Kidney tubule cell (primary cell): Measurements from ENCODE around the gene ABCC5.
"Not testable (repeated sequence)": the region's sequence is repeated elsewhere in the genome, so short reads cannot be mapped to it uniquely, and the experiment has no call there.

Source experiments
- DNase-seq: peaks from one replicate; pipeline ENCODE4 v3.0.0-alpha.2; 2018; ENCODE audit warnings: low spot score

Gene ABCC5

GRCh38 chr3:184016169-184016570 is 1.5 kb downstream of the ABCC5 start:
- no peak for DNase-seq

DNA sequence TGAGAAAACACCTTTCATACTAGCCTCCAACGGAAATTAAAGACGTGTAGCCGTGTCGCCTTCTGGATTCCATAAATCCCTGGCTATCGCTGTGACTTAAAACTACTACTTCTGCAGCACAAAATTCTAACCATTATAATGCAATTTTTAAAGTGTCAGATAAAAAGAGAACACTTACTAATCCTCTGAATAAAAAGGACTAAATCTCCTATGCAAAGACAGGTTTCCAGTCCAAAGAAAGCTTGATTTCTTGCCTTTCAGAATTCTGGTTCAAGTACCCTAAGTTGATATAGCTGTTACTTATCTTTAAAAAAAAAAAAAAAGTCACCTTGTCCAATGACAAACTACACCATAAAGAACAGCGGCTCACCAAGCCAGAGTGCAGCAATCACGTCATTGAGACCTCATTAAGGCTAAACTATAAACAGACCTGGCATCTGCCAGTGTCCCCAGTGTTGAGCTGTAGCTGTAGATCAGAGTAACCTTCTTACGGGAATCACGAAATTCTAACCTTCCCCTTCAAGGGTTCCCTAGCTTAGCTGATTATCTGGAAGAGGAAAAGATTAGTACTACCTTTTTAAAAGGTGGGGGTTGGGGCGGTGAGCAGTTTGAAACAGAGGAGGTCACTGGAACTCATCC is 2.2 kb downstream of the ABCC5 start:
- no peak for DNase-seq

- no peak for DNase-seq
These were observed 5.5 kb downstream of the ABCC5 start for GRCh38 chr3:184011937-184012889.

GRCh38 chr3:184011230-184011876 is 6.3 kb downstream of the ABCC5 start:
- no peak for DNase-seq

DNA sequence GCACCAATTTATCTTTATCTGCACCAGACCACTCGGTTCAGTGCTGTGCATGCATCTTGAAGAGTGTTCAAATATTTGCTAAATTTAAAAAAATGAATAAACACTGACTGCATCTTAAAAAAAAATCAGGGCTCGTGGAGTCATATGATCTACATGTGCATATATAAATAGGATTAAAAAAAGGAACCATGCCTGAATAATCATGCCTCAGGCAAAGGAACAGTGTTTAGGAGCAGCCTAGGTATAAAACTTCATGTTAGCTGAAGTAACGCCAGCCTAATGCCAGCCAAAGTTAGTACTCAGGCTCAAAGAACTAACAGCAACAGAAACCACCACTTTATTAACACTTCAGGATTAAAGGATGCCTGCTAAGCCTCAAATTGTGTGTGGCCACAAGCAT is 9.5 kb downstream of the ABCC5 start:
- DNase-seq, result no peak

DNA sequence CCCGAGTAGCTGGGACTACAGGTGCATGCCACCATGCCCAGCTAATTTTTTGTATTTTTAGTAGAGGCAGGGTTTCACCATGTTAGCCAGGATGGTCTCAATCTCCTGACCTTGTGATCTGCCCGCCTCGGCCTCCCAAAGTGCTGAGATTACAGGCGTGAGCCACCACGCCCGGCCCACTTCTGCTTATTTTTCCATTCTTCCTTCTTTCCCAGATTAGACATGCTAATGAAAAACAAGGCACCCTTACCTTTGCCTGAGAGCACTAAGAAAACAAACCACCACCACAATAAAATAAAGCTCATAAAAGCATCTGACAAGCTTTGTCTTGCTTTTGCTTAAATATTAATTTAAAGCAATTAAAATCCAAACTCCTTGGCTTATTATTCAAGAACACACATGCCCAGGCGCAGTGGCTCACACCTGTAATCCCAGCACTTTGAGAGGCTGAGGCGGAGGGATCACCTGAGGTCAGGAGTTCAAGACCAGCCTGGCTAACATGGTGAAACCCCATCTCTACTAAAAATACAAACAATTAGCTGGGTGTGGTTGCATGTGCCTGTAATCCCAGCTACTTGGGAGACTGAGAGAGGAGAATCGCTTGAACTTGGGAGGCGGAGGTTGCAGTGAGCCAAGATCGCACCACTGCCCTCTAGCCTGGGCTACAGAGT is 10.4 kb downstream of the ABCC5 start:
- DNase-seq, result not testable (repeated sequence)

GRCh38 chr3:184005941-184006507 is 11.7 kb downstream of the ABCC5 start:
- DNase-seq, result peak; percentile 95

GRCh38 chr3:184004476-184004875 is 13.2 kb downstream of the ABCC5 start:
- no peak for DNase-seq

GRCh38 chr3:184003187-184003967 is 14.3 kb downstream of the ABCC5 start:
- DNase-seq, result peak; percentile 84

DNA sequence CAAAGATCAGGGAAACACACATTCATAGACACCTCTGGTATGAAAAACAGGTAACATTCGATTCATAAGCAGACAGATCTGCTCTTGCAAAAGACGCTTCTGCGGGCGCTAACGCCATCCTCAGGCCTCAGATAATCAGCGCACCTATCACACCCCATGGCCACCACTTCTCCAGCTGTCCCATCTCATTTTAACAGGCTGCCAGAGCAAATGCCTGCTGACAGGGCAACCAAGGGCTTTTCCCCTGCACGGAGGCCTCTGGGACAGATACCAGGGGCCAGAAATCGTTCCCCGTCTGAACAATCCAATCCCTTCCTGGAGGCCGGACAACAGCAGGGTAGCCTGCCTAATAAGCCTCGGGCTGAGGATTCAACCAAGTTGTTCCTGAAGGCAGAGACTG is 15.2 kb downstream of the ABCC5 start:
- DNase-seq, result no peak

GRCh38 chr3:184001761-184002160 is 15.9 kb downstream of the ABCC5 start:
- DNase-seq, result no peak

GRCh38 chr3:183991403-183991802 is 26.3 kb downstream of the ABCC5 start:
- DNase-seq, result no peak

DNA sequence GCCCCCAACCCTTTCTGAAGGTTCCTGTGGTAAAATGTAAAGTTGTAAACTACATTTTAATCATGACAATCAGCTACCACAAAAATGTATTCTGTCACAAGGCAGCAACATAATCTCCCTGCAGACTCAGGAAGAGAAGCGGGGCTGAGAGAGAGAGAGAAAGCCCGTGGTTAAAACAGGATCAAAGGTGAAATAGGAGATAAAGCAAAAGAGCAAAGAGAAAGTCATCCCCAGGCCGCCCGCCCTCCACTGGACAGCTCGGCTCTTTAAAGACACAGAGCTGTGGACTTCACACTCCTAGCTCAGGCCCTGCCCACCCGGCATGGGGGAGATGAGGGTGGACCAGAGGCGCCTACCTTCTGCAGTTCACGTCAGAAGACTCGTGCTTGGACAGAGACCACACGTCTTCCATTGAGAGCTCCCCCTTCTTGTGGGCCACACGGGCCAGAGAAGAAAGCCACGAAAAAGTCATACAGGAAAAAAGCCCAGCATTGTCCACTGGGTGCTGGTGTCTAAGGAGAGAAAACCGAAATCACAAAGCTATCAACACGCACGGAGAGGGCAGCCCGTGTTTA is 29.4 kb downstream of the ABCC5 start:
- no peak for DNase-seq

GRCh38 chr3:183987000-183987600 is 30.6 kb downstream of the ABCC5 start:
- DNase-seq, result no peak

- no peak for DNase-seq
These were observed 32.6 kb downstream of the ABCC5 start for GRCh38 chr3:183984749-183985729.

GRCh38 chr3:183984127-183984740 is 33.5 kb downstream of the ABCC5 start:
- DNase-seq, result no peak

- no peak for DNase-seq
These were observed 35.6 kb downstream of the ABCC5 start for GRCh38 chr3:183981990-183982644.

GRCh38 chr3:183980403-183980802 is 37.3 kb downstream of the ABCC5 start:
- no peak for DNase-seq
